Loucy (cell line): ENCODE results near the gene RPL9.

Experiments used
- H2AFZ ChIP-seq: fragments of 200-600 bp; sonication (generic); 2 replicates; pipeline ENCODE4 v1.6.0; 2016; ENCODE audit warnings: antibody characterized with exemption, mild to moderate bottlenecking, low read length, moderate library complexity
- H3F3A ChIP-seq: fragments of 200-600 bp; 2 replicates; pipeline ENCODE4 v1.6.0; 2016; ENCODE audit warnings: antibody characterized with exemption, low read depth, mild to moderate bottlenecking
- H3K27me3 ChIP-seq: fragments of 200-600 bp; sonication (generic); 2 replicates; pipeline ENCODE4 v1.6.1; 2014; ENCODE audit warnings: low read length, mild to moderate bottlenecking; ENCODE audit not compliant: insufficient read depth, poor library complexity, severe bottlenecking
- H3K36me3 ChIP-seq: fragments of 200-600 bp; sonication (generic); 2 replicates; pipeline ENCODE4 v1.6.1; 2016; ENCODE audit warnings: low read length; ENCODE audit not compliant: insufficient read depth
- H3K4me1 ChIP-seq: fragments of 200-600 bp; sonication (generic); 2 replicates; pipeline ENCODE4 v1.5.1; 2014; ENCODE audit warnings: low read length, mild to moderate bottlenecking; ENCODE audit not compliant: insufficient read depth, poor library complexity, severe bottlenecking
- H3K4me2 ChIP-seq: fragments of 200-600 bp; sonication (generic); 2 replicates; pipeline ENCODE4 v1.6.0; 2014; ENCODE audit warnings: antibody characterized with exemption, low read length, low read depth, mild to moderate bottlenecking; ENCODE audit not compliant: poor library complexity, severe bottlenecking
- H3K4me3 ChIP-seq: fragments of 200-600 bp; sonication (generic); 2 replicates; pipeline ENCODE4 v1.5.1; 2014; ENCODE audit warnings: low read length, mild to moderate bottlenecking, mixed read lengths; ENCODE audit not compliant: poor library complexity, severe bottlenecking
- H3K79me2 ChIP-seq: fragments of 200-600 bp; sonication (generic); 2 replicates; pipeline ENCODE4 v1.6.1; 2014; ENCODE audit warnings: low read length; ENCODE audit not compliant: insufficient read depth
- H3K9ac ChIP-seq: fragments of 200-600 bp; sonication (generic); 2 replicates; pipeline ENCODE4 v1.6.0; 2014; ENCODE audit warnings: mild to moderate bottlenecking, low read depth, low read length, moderate library complexity; ENCODE audit not compliant: poor library complexity, severe bottlenecking
- H3K9me2 ChIP-seq: fragments of 200-600 bp; sonication (generic); replicated peaks from 2 replicates; pipeline ENCODE4 v1.6.1; 2016; ENCODE audit warnings: low read depth, low read length, mixed read lengths
- H3K9me3 ChIP-seq: fragments of 200-600 bp; sonication (generic); 2 replicates; pipeline ENCODE4 v1.6.1; 2014; ENCODE audit warnings: mild to moderate bottlenecking, antibody characterized with exemption, low read length, low read depth; ENCODE audit not compliant: insufficient read depth
- H4K20me1 ChIP-seq: fragments of 200-600 bp; sonication (generic); 2 replicates; pipeline ENCODE4 v1.6.0; 2014; ENCODE audit warnings: antibody characterized with exemption, low read length, mild to moderate bottlenecking; ENCODE audit not compliant: insufficient read depth, poor library complexity, severe bottlenecking
- EZH2phosphoT487 ChIP-seq: fragments of 200-600 bp; IDR thresholded peaks from 2 replicates; pipeline ENCODE4 v1.6.1; 2018; ENCODE audit warnings: antibody characterized with exemption, mild to moderate bottlenecking, moderate library complexity, borderline replicate concordance
- TF ChIP-seq, protein P1 (sequence below): fragments of 200-600 bp; sonication (generic); conservative IDR thresholded peaks from 2 replicates; pipeline ENCODE4 v1.5.1; 2014; ENCODE audit warnings: mild to moderate bottlenecking, antibody characterized with exemption, low read length

RPL9 gene

GRCh38 chr4:39502019-39502663, 43.4 kb upstream of the RPL9 start:
- Histone ChIP-seq H3K9me3 (no peaks in the 10 kb centered on the region), H3K9ac (no peak overlapping the region), H3K4me3 (no peak overlapping the region), H3K9me2 (no peaks in the 10 kb centered on the region), H3K4me1 (no peaks in the 10 kb centered on the region), H3K27me3 (no peaks in the 10 kb centered on the region), H3F3A (no peaks in the 10 kb centered on the region), H3K79me2 (no peaks in the 10 kb centered on the region), H2AFZ (no peak overlapping the region), H4K20me1 (no peaks in the 10 kb centered on the region), H3K4me2 (no peak overlapping the region), H3K36me3 (peaks cover 70% of the 10 kb centered on the region; the same call in 1 of the 2 replicates)
- TF ChIP-seq, protein P1, sequence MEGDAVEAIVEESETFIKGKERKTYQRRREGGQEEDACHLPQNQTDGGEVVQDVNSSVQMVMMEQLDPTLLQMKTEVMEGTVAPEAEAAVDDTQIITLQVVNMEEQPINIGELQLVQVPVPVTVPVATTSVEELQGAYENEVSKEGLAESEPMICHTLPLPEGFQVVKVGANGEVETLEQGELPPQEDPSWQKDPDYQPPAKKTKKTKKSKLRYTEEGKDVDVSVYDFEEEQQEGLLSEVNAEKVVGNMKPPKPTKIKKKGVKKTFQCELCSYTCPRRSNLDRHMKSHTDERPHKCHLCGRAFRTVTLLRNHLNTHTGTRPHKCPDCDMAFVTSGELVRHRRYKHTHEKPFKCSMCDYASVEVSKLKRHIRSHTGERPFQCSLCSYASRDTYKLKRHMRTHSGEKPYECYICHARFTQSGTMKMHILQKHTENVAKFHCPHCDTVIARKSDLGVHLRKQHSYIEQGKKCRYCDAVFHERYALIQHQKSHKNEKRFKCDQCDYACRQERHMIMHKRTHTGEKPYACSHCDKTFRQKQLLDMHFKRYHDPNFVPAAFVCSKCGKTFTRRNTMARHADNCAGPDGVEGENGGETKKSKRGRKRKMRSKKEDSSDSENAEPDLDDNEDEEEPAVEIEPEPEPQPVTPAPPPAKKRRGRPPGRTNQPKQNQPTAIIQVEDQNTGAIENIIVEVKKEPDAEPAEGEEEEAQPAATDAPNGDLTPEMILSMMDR: no peak
- no peak for TF ChIP-seq EZH2phosphoT487

DNA sequence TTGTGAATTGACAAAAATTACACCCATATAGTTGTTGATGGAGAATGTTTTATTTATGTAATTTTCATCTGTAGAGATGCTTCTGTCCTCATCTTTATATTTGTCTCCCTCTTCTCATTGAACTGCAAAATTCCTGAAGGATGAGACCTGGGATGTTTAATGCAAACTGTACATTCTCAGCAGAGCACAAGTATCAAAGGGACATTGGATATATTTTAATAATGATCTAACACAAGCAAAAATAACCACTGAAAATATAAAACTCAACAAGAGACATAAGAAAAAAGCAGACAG, 40.0 kb upstream of the RPL9 start:
- Histone ChIP-seq H4K20me1 (no peaks in the 10 kb centered on the region), H3K9me2 (no peaks in the 10 kb centered on the region), H3K4me2 (no peak overlapping the region), H3K9me3 (no peaks in the 10 kb centered on the region), H3F3A (no peaks in the 10 kb centered on the region), H3K79me2 (no peaks in the 10 kb centered on the region), H3K9ac (no peak overlapping the region), H3K4me1 (no peaks in the 10 kb centered on the region), H3K36me3 (peaks cover 38% of the 10 kb centered on the region; the same call in 1 of the 2 replicates), H2AFZ (no peak overlapping the region), H3K4me3 (no peak overlapping the region), H3K27me3 (no peaks in the 10 kb centered on the region)
- TF ChIP-seq EZH2phosphoT487: no peak
- TF ChIP-seq, protein P1: no peak

DNA sequence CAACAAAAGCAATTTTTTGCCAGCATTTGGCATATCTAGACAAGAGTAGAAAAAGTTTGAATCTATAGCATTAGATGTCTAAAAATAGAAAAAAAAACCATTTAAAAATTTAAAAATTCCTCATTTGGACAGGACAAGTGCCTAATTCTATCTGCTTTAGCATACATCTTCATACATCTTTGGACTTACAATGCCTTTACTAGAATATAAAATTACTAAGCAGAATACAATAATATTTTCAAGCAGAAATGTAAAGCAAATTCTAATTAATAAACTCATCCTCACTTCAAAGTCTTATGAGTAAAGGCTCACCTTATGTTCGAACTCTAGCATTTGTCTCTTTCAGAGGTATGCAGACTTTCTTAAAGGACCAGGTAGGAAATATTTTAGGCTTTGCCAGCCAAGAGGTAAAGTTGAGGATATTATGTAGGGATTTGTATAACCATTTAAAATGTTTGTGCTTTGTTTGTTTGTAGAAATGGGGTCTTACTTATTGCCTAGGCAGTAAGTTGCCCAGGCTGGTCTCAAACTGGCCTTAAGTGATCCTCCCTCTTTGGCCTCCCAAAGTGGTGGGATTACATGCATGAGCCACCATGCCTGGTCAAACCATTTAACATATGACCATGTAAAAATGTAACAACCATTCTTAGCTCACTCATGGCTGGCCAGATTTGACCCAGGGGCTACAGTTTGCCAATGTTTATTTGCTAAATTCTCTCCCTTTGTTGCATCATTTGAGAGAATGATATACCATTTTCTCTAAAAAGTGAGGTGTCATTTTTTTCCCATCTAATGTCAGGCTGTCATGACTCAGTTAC, 39.4 kb upstream of the RPL9 start:
- Histone ChIP-seq H3K79me2 (no peaks in the 10 kb centered on the region), H3F3A (no peaks in the 10 kb centered on the region), H4K20me1 (no peaks in the 10 kb centered on the region)

More for the DNA sequence above, 39.4 kb upstream of the RPL9 start:
- H3K27me3 ChIP-seq: no peaks in the 10 kb centered on the region
- no peak overlapping the region for H3K4me2 ChIP-seq
- H3K9me2 ChIP-seq: no peaks in the 10 kb centered on the region
- no peaks in the 10 kb centered on the region for H3K9me3 ChIP-seq
- H3K4me1 ChIP-seq: no peaks in the 10 kb centered on the region
- H2AFZ ChIP-seq: no peak overlapping the region
- H3K36me3 ChIP-seq: peaks cover 33% of the 10 kb centered on the region; the same call in 1 of the 2 replicates
- no peak overlapping the region for H3K9ac ChIP-seq
- TF ChIP-seq, protein P1: no peak
- no peak for TF ChIP-seq EZH2phosphoT487
- H3K4me3 ChIP-seq: no peak overlapping the region
